Neural progenitor cell (in vitro differentiated cells): ENCODE data around the gene EEIG1.

Experiments
- EZH2 ChIP-seq: fragments of 200-600 bp; sonication (generic); IDR thresholded peaks from 2 replicates; pipeline ENCODE4 v1.6.1; 2017; ENCODE audit warnings: antibody characterized with exemption, mild to moderate bottlenecking, moderate library complexity
- EZH2phosphoT487 ChIP-seq: fragments of 200-600 bp; sonication (generic); IDR thresholded peaks from 2 replicates; pipeline ENCODE4 v1.6.1; 2017; ENCODE audit warnings: antibody characterized with exemption
- TF ChIP-seq, protein P1 (sequence below): fragments of 200-600 bp; sonication (generic); IDR thresholded peaks from 2 replicates; pipeline ENCODE4 v1.5.1; 2017; ENCODE audit warnings: antibody characterized with exemption, mild to moderate bottlenecking

DNA sequence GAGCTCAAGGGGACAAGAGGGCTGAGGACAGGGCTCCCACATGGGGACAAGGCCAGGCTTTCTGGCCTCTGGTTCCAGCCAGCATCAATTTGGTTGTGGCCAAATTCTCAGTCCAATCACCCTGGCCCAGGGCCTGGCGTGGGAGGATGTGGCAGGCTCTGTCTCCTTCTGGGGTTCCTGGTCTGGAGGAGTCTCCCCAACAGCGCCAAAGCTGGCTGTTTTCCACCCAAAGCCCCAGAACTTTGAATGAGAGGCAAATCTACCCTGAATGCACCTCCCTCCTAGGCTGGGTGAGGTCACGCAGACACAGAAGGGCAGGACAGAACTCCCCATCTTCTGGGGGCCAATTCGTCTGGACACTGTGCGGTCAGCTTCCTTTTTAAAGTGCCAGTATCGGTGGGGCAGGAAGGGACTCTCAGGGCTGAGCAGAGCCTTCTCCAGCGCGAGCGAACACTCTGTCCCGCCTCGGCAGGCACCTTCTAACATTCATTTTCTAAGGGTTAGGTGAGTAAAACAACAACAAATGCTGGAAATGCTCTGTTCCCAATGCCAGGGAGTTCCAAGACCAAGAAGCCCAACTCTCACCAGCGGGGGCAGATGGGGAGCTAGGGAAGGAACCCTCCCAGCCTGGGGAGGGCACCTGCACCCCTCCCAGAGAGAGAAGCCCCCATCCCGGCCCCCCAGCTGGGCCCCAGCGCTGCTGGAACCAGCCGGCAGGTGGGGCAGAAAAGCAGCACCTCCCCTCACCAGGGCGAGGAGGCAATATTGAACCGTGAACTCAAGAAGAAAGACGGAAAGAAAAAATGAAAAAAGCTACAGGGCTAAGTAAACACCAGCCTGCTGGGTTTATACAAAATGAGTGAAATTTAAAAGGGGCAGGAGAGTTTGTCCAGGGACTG lies 39.5 kb downstream of the EEIG1 start:
- TF ChIP-seq EZH2 (no peak), EZH2phosphoT487 (no peak)
- TF ChIP-seq, protein P1, sequence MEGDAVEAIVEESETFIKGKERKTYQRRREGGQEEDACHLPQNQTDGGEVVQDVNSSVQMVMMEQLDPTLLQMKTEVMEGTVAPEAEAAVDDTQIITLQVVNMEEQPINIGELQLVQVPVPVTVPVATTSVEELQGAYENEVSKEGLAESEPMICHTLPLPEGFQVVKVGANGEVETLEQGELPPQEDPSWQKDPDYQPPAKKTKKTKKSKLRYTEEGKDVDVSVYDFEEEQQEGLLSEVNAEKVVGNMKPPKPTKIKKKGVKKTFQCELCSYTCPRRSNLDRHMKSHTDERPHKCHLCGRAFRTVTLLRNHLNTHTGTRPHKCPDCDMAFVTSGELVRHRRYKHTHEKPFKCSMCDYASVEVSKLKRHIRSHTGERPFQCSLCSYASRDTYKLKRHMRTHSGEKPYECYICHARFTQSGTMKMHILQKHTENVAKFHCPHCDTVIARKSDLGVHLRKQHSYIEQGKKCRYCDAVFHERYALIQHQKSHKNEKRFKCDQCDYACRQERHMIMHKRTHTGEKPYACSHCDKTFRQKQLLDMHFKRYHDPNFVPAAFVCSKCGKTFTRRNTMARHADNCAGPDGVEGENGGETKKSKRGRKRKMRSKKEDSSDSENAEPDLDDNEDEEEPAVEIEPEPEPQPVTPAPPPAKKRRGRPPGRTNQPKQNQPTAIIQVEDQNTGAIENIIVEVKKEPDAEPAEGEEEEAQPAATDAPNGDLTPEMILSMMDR, result no peak
